Caki2 (cell line): ENCODE measurements around the gene ABR. TPM values are rescaled to one million over a fixed set of nuclear protein-coding genes. Genes with fewer than 3 reads are reported as not detected.

Source experiments
- total RNA-seq: library from RNA; depleted of rRNA; stranded (reverse); fragments of >200 nt; shearing (Covaris generic); gene quantifications from 2 replicates; pipeline ENCODE4 v1.2.3, GENCODE V29; 2014; ENCODE audit warnings: low replicate concordance; rRNA removed

Gene ABR
- total RNA-seq, 1 experiment from 2014 or later: 37.4 TPM

Other genes starting within 250 kb of the ABR start
- gene NXN, start 200.2 kb downstream of the ABR start, total RNA-seq: 61.6 and 65.7 TPM in 2 replicates
- gene TIMM22, start 182.9 kb downstream of the ABR start, total RNA-seq: 12.5 and 19.8 TPM in 2 replicates
- not detected in 2 replicates for gene BHLHA9, start 90.5 kb upstream of the ABR start, total RNA-seq
- gene TRARG1, start 99.7 kb upstream of the ABR start, total RNA-seq: not detected in 2 replicates
- 148 and 194 TPM in 2 replicates for gene YWHAE, start 220.2 kb upstream of the ABR start, total RNA-seq